GM04504 (cell line): ENCODE measurements around the gene HACD3.
A peak's percentile ranks its signal among the peaks of the same experiment; 100 is the strongest.
"Not testable (repeated sequence)": the region's sequence is repeated elsewhere in the genome, so short reads cannot be mapped to it uniquely, and the experiment has no call there.

ENCODE experiments used
- DNase-seq: peaks from one replicate; pipeline ENCODE4 v3.0.0-alpha.2; 2012; ENCODE audit warnings: low read depth

Gene HACD3

GRCh38 chr15:65530318-65531111, at the start of gene HACD3:
Gene HACD3, plus strand, starts transcription at chr15:65530463. Its CDS starts 169 bp downstream, at chr15:65530632.
- no peak for DNase-seq

DNA sequence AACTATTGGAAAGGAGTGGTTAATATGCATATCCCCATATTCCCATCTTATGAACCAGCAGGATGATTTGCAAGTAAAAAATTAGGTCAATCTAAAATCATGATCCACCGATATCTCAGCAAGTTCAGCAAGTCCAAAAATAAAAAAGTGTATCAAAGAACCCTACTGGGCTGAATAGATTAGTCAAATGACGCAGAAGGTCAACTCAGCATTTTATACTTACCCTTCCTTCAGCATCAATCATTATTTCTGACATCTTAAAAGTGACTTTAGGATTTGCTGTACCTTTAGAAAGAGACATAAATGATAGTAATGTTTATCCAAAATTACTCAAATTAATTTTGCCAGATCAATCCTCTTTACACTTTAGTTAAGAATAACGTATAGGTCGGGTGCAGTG, 45.4 kb upstream of the HACD3 start:
- DNase-seq: no peak

DNA sequence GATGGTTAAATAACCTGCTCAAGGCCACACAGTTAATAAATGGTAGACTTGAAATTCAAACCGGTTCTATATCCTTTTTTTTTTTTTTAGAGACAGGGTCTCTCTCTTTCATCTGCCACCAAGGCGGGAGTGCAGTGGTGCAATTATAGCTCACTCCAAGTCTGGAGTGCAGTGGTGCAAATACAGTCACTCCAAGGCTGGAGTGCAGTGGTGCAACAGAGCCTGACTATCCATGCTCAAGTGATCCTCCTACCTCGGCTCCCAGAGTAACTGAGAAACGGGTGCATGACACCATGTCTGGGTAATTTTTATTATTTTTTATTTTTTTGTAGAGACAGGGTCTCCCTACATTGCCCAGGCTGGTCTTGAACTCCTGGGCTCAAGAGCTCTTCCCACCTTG, 36.2 kb upstream of the HACD3 start:
- no peak for DNase-seq

DNA sequence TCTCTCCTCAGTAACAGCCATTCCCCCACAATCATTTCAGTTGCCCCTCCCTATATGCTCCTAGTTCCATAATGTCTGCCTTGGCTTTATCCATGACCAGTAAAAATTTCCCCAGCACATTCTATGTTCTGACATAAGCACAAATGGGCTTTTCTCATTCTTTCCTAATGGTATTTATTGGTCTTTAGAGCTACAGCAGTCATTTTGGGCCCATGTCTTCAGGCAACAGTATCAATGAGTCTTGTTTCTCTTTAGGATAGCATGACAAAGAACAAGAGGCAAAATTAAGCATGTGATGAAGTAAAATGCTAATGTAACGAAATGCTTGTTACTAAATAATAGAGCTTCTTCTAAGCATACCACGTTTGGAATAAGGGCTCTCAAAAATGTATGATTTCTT, 20.9 kb upstream of the HACD3 start:
- no peak for DNase-seq

DNA sequence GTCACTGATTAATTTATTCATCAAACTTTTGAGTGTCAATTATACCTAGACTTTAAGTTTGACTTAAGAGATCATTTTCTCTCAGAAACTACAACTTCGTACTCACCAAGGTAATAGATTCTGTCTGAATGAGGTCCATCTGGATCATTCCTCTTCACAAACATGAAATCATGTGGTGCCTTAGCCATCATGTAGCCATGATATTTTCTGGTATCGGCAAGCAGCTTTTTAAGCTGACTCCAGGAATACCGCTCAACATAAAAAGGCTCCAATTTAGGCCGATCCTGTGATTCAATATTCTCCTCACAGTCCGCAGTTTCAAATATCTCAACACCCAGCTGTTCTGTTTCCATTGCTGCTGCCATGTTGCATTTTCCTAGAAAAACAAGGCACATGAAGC, 18.1 kb upstream of the HACD3 start:
- no peak for DNase-seq

- peak; percentile 86 for DNase-seq
Measured at GRCh38 chr15:65512807-65513416, 17.4 kb upstream of the HACD3 start.

- DNase-seq: peak; percentile 80
Measured at GRCh38 chr15:65516997-65517865, 13.0 kb upstream of the HACD3 start, which contains the start of gene DPP8. Gene DPP8, minus strand, starts transcription at chr15:65517689. Its CDS starts 5,136 bp downstream, at chr15:65512553.

DNA sequence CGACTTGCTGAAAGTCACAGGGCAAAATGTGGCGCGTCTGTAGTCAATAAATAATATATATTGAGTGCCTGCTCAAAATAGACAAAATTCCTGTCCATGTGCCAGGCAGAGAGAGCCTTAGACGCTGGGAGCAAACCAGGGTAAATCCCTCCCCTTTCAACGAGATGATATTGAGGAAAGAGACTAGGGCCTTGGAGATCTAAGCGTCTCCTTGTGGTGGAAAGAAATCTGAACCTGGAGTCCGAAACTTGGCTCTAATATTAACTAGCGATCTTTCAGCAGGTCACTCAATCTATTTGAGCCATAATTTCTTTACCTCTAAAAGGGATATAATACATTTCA, 12.4 kb upstream of the HACD3 start:
- DNase-seq: no peak

- DNase-seq: no peak
Measured at GRCh38 chr15:65518633-65519285, 11.5 kb upstream of the HACD3 start.

- no peak for DNase-seq
Measured at GRCh38 chr15:65521350-65521749, 8.9 kb upstream of the HACD3 start.

- DNase-seq: no peak
Measured at GRCh38 chr15:65524226-65524625, 6.0 kb upstream of the HACD3 start.

- DNase-seq: no peak
Measured at GRCh38 chr15:65525622-65526021, 4.6 kb upstream of the HACD3 start.

DNA sequence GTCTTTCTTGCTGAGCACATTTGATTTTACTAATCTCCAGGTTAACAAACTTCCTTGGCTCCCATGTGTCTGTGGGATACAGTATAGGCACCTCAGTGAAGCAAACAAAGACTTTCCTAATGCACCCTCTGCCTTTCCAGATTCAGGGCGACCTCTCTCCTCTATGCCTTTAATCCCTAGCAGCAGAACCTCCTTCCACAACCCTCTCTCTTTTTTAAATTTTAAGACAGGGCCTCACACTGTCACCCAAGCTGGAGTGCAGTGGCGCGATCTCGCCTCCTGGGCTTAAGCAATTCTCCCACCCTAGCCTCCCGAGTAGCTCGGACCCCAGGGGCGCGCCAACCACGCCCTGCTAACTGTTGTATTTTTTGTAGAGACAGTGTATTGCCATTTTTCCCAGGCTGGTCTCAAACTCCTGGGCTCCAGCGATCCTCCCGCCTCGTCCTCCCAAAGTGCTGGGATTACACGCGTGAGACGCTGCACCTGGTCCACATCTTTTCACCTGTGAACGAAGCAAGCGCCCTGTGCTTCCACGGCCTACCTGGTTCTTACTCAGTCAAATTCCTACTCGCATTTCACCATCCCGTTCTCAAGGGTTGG, 1.7 kb upstream of the HACD3 start:
- DNase-seq: no peak

DNA sequence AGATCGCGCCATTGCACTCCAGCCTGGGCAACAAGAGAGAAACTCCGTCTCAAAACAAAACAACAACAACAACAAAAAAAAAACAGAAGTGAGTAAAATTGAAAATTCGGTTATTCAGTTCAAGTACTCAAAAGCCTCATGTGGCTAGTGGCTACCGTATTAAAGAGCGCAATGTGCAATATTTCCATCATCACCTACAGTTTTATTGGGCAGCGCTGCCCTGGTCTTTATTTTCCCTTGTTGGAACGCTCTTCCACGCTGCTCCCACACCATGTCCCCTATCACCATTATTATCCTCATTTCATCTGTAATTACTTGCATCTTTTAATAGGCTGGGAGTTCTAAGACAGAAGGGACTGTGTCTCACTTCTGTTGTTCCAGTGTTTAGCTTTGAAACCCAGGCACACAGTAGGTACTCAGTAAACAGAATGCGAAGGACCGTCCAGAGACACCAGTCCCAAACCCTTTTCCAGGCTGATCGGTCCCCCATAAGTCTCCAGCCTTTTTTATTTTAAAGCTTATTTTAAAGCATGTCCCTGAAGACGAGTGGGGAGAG, 423 bp upstream of the HACD3 start:
- no peak for DNase-seq

GRCh38 chr15:65532738-65533051, 2.4 kb downstream of the HACD3 start:
- DNase-seq: no peak

DNA sequence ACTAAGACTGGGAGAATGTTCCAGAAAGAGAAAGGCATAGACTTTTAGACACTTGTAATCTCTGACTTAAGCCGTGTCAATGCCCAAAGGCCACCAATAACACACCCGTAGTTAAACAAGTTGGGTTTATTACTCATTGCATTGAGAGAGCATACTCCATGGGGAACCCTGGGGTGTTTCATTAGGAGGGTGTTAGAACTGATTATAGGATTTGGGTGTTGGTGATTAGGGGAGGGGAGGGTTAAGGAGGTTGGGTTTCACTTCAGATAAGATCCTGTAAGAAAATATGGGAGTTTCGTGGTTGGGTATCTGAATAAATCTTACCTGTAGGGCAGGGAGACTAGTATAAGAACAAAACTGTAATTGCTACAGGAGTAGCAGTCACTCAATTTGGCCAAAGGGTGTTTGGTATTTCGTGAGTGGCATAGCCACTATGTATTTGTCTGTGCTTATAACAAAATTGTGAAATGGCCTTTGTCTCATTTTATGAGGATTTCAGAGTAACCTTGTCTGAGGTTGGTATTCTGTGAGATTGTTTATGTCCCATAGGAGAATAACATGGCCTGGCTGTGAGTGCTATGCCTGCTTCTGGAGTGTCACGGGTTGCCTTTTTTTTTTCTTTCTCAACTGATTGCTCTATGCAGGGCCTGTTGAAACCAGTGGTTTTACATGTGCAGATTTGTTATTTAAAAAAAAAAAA, 2.9 kb downstream of the HACD3 start:
- DNase-seq: no peak

DNA sequence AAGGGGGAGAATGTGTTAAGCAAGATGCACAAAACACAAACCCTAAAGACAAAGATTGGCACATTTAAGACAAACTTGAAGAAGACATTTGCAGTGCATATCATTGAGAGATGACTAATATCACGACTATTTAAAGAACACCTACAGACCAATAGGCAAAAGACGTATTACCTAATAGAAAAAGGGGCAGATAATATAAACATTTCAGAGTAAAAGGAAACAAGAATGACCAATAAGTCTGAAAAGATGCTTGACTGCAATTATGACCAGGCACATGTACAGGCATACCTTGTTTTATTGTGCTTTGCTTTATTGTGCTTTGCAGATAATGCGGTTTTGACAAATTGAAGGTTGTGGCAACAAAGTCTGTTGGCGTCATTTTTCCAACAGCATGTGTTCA, 4.9 kb downstream of the HACD3 start:
- DNase-seq: no peak

DNA sequence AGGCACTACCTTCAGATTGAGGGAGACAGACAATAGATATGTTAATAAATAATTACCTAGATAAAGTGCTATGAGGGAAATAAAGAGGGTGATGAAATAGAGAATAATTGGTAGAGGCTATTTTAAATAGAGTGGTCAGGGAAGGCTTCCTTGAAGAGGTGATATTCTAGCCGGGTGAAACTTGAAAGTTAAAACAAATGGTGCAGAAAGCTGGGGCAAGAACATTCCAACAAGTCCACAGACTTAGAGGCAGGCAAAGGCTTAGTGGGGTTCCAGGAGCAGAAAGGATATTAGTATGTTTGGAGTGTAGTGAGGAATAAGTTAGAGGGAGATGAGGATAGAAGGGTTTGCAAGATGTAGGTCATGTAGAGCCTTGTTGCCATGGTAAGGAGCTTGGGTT, 10.1 kb downstream of the HACD3 start:
- DNase-seq: no peak

- DNase-seq: no peak
Measured at GRCh38 chr15:65541231-65541820, 11.1 kb downstream of the HACD3 start.

- no peak for DNase-seq
Measured at GRCh38 chr15:65547841-65548240, 17.6 kb downstream of the HACD3 start.

GRCh38 chr15:65549288-65549687, 19.0 kb downstream of the HACD3 start:
- DNase-seq: not testable (repeated sequence)
